SK-N-SH (cell line): ENCODE results near the gene USB1. TPM values are rescaled to one million over a fixed set of nuclear protein-coding genes. Genes with fewer than 3 reads are reported as not detected.

Source experiments
- CTCF ChIA-PET: fragments of 300-600, 350-600 bp; formaldehyde crosslinking; extraction: SDS; loops from one replicate; lab custom pipeline; 2021; lab: Yijun Ruan, JAX
- POLR2A ChIA-PET: fragments of 350-600 bp; sonication (Branson Sonifier 250); formaldehyde crosslinking; extraction: SDS; loops from one replicate; lab custom pipeline; 2020; ENCODE audit warnings: antibody characterized with exemption, inconsistent platforms; lab: Yijun Ruan, JAX
- DNase-seq: peaks from one replicate; pipeline ENCODE4 v3.0.0; 2012
- H2AFZ ChIP-seq: fragments of 200-600 bp; sonication (generic); 2 replicates; pipeline ENCODE4 v1.8.1; 2016; ENCODE audit warnings: antibody characterized with exemption, mild to moderate bottlenecking, low read depth
- H3F3A ChIP-seq: fragments of 200-600 bp; sonication (generic); replicated peaks from 2 replicates; pipeline ENCODE3; 2016; ENCODE audit warnings: antibody characterized with exemption, mild to moderate bottlenecking; ENCODE audit not compliant: insufficient read depth
- H3K27ac ChIP-seq, 2 experiments: fragments of 200-500 bp in 1 of 2; fragments of 200-600 bp in 1 of 2; sonication (Bioruptor generic) in 1 of 2; sonication (generic), shearing (Covaris generic) in 1 of 2; 2 replicates each; pipeline versions ENCODE4 v1.5.1 to v1.6.1; 2014 to 2016; ENCODE audit warnings: low read depth in 2 of 2, inconsistent platforms in 1 of 2, low read length in 1 of 2, mild to moderate bottlenecking in 1 of 2, mixed read lengths in 1 of 2
- H3K27me3 ChIP-seq: fragments of 200-600 bp; sonication (generic), shearing (Covaris generic); 2 replicates; pipeline ENCODE4 v1.6.1; 2016; ENCODE audit warnings: mixed run types; ENCODE audit not compliant: insufficient read depth
- H3K36me3 ChIP-seq, 2 experiments: fragments of 200-500 bp in 1 of 2; fragments of 200-600 bp in 1 of 2; sonication (Bioruptor generic) in 1 of 2; sonication (generic) in 1 of 2; replicated peaks in 1 of 2; 2 replicates each; pipeline versions ENCODE3 to v1.5.1; 2014 to 2016; ENCODE audit warnings: low read length in 1 of 2, mild to moderate bottlenecking in 1 of 2; ENCODE audit not compliant: insufficient read depth in 2 of 2, control insufficient read depth in 1 of 2
- H3K4me1 ChIP-seq, 2 experiments: fragments of 200-500 bp in 1 of 2; fragments of 200-600 bp in 1 of 2; sonication (Bioruptor generic) in 1 of 2; sonication (generic), shearing (Covaris generic) in 1 of 2; 2 replicates each; pipeline versions ENCODE4 v1.5.1 to v1.6.1; 2014 to 2016; ENCODE audit warnings: low read depth in 1 of 2, low read length in 1 of 2, mixed run types in 1 of 2; ENCODE audit not compliant: insufficient read depth in 2 of 2, control insufficient read depth in 1 of 2
- H3K4me2 ChIP-seq: fragments of 200-600 bp; sonication (generic), shearing (Covaris generic); 2 replicates; pipeline ENCODE4 v1.6.1; 2017; ENCODE audit warnings: mixed run types
- H3K4me3 ChIP-seq, 2 experiments: fragments of 200-500 bp in 1 of 2; fragments of 200-600 bp in 1 of 2; sonication (Bioruptor generic) in 1 of 2; sonication (generic), shearing (Covaris generic) in 1 of 2; 2 replicates each; pipeline versions ENCODE4 v1.5.1 to v1.8.1; 2014 to 2016; ENCODE audit warnings: low read depth in 2 of 2, inconsistent platforms in 1 of 2, low read length in 1 of 2, mild to moderate bottlenecking in 1 of 2, mixed read lengths in 1 of 2, moderate library complexity in 1 of 2
- H3K79me2 ChIP-seq: fragments of 200-600 bp; sonication (generic); 2 replicates; pipeline ENCODE4 v1.8.1; 2017; ENCODE audit warnings: mild to moderate bottlenecking; ENCODE audit not compliant: insufficient read depth
- H3K9ac ChIP-seq: fragments of 200-600 bp; sonication (generic); 2 replicates; pipeline ENCODE4 v1.6.1; 2017; ENCODE audit warnings: mixed run types
- H3K9me2 ChIP-seq: fragments of 200-600 bp; sonication (generic); 2 replicates; pipeline ENCODE4 v1.6.1; 2017; ENCODE audit warnings: mixed run types
- H3K9me3 ChIP-seq: fragments of 200-600 bp; sonication (generic); 2 replicates; pipeline ENCODE4 v1.6.1; 2017; ENCODE audit warnings: mixed run types, mild to moderate bottlenecking, moderate library complexity
- H4K20me1 ChIP-seq: fragments of 200-600 bp; sonication (generic); 2 replicates; pipeline ENCODE4 v1.6.1; 2017; ENCODE audit warnings: mild to moderate bottlenecking, mixed run types; ENCODE audit not compliant: insufficient read depth
- CHD2 ChIP-seq: fragments of 150-350 bp; IDR thresholded peaks from 2 replicates; pipeline ENCODE4 v1.6.1; 2018; ENCODE audit warnings: low read length; ENCODE audit not compliant: partially characterized antibody
- EZH2phosphoT487 ChIP-seq: fragments of 200-600 bp; sonication (generic); IDR thresholded peaks from 2 replicates; pipeline ENCODE4 v1.6.1; 2017; ENCODE audit warnings: low read depth, mixed run types, mild to moderate bottlenecking, antibody characterized with exemption, moderate library complexity, borderline replicate concordance
- FOSL2 ChIP-seq: IDR thresholded peaks from 2 replicates; pipeline ENCODE4 v1.4.0; 2012; ENCODE audit warnings: low read depth, mild to moderate bottlenecking, moderate library complexity, borderline replicate concordance
- FOXM1 ChIP-seq: IDR thresholded peaks from 2 replicates; pipeline ENCODE4 v1.4.0; 2012; ENCODE audit warnings: low read depth, mild to moderate bottlenecking
- JUND ChIP-seq: IDR thresholded peaks from 2 replicates; pipeline ENCODE4 v1.4.0; 2012
- MEF2A ChIP-seq: IDR thresholded peaks from 2 replicates; pipeline ENCODE4 v1.4.0; 2012; ENCODE audit warnings: low read depth, borderline replicate concordance
- NFIC ChIP-seq: IDR thresholded peaks from 2 replicates; pipeline ENCODE4 v1.4.0; 2012; ENCODE audit warnings: borderline replicate concordance
- RFX5 ChIP-seq: IDR thresholded peaks from 2 replicates; pipeline ENCODE4 v1.6.1; 2012; ENCODE audit warnings: mild to moderate bottlenecking, improper control_type of control experiment, low read length
- RXRA ChIP-seq: IDR thresholded peaks from 2 replicates; pipeline ENCODE4 v1.4.0; 2012; ENCODE audit warnings: low read depth, mild to moderate bottlenecking, borderline replicate concordance
- SIN3A ChIP-seq: IDR thresholded peaks from 2 replicates; pipeline ENCODE4 v1.6.1; 2012; ENCODE audit warnings: low read depth, mild to moderate bottlenecking, low read length, moderate library complexity, borderline replicate concordance
- SMC3 ChIP-seq: IDR thresholded peaks from 2 replicates; pipeline ENCODE4 v1.6.1; 2012; ENCODE audit warnings: low read depth, low read length, improper control_type of control experiment
- TCF12 ChIP-seq: IDR thresholded peaks from 2 replicates; pipeline ENCODE4 v1.4.0; 2012
- WGBS: methylation state at CpG from one replicate; pipeline ENCODE4 v1.1.6; 2017; ENCODE audit warnings: low lambda C conversion rate; 5-methylcytosine and 5-hydroxymethylcytosine counted together
- polyA plus RNA-seq, 3 experiments: library from polyadenylated mRNA; depleted of rRNA; stranded (reverse); fragments of >200 nt; gene quantifications; 2 replicates each; pipeline ENCODE4 v1.2.3, GENCODE V29; 2012
- TF ChIP-seq, protein P1 (sequence below): IDR thresholded peaks from 2 replicates; pipeline ENCODE4 v1.6.1; 2012; ENCODE audit warnings: mild to moderate bottlenecking, low read depth, low read length, moderate library complexity
- TF ChIP-seq, protein P2 (sequence below): fragments of 200-600 bp; sonication (generic); IDR thresholded peaks from 2 replicates; pipeline ENCODE4 v1.6.1; 2017; ENCODE audit warnings: antibody characterized with exemption, mild to moderate bottlenecking, moderate library complexity
- TF ChIP-seq, protein P3 (sequence below): IDR thresholded peaks from 2 replicates; pipeline ENCODE4 v1.4.0; 2012; ENCODE audit warnings: low read depth, borderline replicate concordance
- TF ChIP-seq, protein P4 (sequence below): fragments of 150-350 bp; IDR thresholded peaks from 2 replicates; pipeline ENCODE4 v1.6.1; 2016; ENCODE audit warnings: mild to moderate bottlenecking, low read depth, low read length

USB1 gene
- polyA plus RNA-seq, 1 of the 3 experiments (the other 2 are of a cell fraction): 94.1 TPM

DNA sequence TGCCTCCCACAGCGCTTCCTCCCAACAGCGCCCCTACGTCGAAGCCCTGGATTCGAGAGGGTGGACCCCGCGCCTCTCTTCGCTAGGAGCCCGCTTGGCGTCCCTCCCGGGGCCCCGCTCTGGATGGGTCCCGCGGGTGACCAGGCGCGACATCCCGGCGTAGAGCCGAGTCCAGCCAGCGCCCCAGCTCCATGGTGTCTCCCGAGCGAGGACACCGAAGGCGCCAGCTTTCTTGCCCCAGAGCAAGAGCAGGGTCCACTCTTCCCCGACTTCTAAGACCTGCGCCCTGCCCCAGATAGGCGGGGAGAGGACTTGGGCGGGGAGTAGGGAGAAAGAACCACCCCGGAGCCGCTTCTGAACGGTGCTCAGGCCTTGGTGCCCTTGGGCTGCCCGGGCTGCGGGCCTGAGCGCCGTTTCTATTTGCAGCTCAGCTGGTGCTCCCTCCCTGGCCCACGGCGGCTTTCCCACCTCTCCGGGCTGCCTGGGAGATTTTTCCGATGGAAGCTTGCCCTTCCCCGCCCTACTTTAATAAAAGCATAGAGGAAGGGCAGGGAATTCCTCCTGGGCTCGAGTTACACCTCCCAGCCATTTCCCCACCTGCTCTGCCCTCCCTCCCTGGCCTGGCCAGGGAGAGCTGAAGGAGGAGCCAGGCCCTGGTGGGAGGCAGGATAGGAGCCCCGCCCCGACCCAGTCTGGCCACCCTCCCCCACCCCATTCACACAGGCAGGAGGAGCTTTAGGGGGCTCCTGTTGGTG is 26.1 kb downstream of the USB1 start:
- Histone ChIP-seq H3F3A (peaks cover 2% of the 10 kb centered on the region), H3K9ac (no peak overlapping the region), H3K4me2 (peak overlapping the region; percentile 94), H2AFZ (no peak overlapping the region), H3K79me2 (no peaks in the 10 kb centered on the region), H3K4me1 (peaks cover 9 to 57% of the 10 kb centered on the region in 2 experiments), H3K4me3 (peak overlapping the region in 1 of 2 experiments; percentile 64; a peak in 3 of 4 replicates), H3K36me3 (no peaks in the 10 kb centered on the region), H3K27me3 (peaks cover 13% of the 10 kb centered on the region), H3K9me3 (no peaks in the 10 kb centered on the region), H4K20me1 (no peaks in the 10 kb centered on the region)
- WGBS: 61% methylated on average over 7 of the region's 43 CpGs
- CTCF ChIA-PET: interaction anchor here (0.6 to 7.4 kb wide), 9 partner anchors 11 to 494 kb away, joined by 3 to 91 read pairs (median 3); partner anchors contain the start of gene CFAP20
- TF ChIP-seq RFX5: no peak
- TF ChIP-seq, all 33 proteins: peak for 0
- Histone ChIP-seq H3K27ac (no peak overlapping the region), H3K9me2 (no peaks in the 10 kb centered on the region)
- POLR2A ChIA-PET: interaction anchor here (1.7 to 2.9 kb wide), 2 partner anchors 94 to 102 kb away, joined by 7 to 24 read pairs; partner anchors contain the start of gene CFAP20
- peak; percentile 63 for DNase-seq

DNA sequence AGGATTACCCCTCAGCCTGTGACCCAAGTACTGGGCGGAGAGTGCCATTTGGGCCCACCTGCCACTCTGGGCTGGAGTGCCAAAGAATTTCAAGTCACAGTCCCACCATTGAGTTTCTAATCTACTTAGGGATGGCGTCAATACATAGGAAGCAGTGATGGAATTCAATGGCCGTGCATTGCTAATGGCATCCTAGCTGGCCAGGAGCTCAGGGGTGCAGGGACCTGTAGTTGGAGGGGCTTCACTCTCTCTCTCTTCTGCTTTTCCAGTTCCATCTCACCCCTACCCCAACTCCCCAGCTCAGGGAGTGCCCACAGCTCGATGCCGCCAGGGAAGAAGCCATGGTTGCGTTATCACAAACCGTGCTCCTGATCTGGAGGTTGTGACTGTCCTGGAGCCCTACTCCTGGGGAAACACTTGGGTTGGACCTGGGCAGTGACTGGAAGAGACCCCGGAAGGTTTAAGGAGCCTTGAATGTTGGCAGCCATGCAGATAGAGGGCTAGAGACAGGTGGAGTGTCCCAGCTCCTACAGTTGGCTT is 26.8 kb downstream of the USB1 start:
- Histone ChIP-seq H2AFZ (no peak overlapping the region), H3F3A (no peaks in the 10 kb centered on the region), H3K4me1 (peaks cover 3 to 57% of the 10 kb centered on the region in 2 experiments; a peak in 3 of 4 replicates), H4K20me1 (no peaks in the 10 kb centered on the region), H3K9me2 (no peaks in the 10 kb centered on the region), H3K36me3 (no peaks in the 10 kb centered on the region), H3K9me3 (no peaks in the 10 kb centered on the region), H3K27ac (no peak overlapping the region), H3K27me3 (peaks cover 13% of the 10 kb centered on the region), H3K79me2 (no peaks in the 10 kb centered on the region), H3K9ac (no peak overlapping the region), H3K4me2 (no peak overlapping the region), H3K4me3 (no peak overlapping the region)
- WGBS: 97% methylated on average over 7 of the region's 8 CpGs
- POLR2A ChIA-PET: interaction anchor here (2.9 kb wide), 1 partner anchor 93 kb away, joined by 24 read pairs; no protein-coding TSS in a partner anchor
- no peak for DNase-seq
- CTCF ChIA-PET: interaction anchor here (0.9 to 7.4 kb wide), 6 partner anchors 11 to 100 kb away, joined by 3 to 91 read pairs (median 4); partner anchors contain the start of gene CFAP20
- TF ChIP-seq RFX5 (no peak), FOSL2 (no peak), MEF2A (no peak), NFIC (no peak), JUND (no peak), CHD2 (no peak), RXRA (no peak), EZH2phosphoT487 (no peak), FOXM1 (no peak), TCF12 (no peak), SIN3A (no peak), SMC3 (no peak)
- TF ChIP-seq, protein P1, sequence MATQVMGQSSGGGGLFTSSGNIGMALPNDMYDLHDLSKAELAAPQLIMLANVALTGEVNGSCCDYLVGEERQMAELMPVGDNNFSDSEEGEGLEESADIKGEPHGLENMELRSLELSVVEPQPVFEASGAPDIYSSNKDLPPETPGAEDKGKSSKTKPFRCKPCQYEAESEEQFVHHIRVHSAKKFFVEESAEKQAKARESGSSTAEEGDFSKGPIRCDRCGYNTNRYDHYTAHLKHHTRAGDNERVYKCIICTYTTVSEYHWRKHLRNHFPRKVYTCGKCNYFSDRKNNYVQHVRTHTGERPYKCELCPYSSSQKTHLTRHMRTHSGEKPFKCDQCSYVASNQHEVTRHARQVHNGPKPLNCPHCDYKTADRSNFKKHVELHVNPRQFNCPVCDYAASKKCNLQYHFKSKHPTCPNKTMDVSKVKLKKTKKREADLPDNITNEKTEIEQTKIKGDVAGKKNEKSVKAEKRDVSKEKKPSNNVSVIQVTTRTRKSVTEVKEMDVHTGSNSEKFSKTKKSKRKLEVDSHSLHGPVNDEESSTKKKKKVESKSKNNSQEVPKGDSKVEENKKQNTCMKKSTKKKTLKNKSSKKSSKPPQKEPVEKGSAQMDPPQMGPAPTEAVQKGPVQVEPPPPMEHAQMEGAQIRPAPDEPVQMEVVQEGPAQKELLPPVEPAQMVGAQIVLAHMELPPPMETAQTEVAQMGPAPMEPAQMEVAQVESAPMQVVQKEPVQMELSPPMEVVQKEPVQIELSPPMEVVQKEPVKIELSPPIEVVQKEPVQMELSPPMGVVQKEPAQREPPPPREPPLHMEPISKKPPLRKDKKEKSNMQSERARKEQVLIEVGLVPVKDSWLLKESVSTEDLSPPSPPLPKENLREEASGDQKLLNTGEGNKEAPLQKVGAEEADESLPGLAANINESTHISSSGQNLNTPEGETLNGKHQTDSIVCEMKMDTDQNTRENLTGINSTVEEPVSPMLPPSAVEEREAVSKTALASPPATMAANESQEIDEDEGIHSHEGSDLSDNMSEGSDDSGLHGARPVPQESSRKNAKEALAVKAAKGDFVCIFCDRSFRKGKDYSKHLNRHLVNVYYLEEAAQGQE: no peak
- TF ChIP-seq, protein P2, sequence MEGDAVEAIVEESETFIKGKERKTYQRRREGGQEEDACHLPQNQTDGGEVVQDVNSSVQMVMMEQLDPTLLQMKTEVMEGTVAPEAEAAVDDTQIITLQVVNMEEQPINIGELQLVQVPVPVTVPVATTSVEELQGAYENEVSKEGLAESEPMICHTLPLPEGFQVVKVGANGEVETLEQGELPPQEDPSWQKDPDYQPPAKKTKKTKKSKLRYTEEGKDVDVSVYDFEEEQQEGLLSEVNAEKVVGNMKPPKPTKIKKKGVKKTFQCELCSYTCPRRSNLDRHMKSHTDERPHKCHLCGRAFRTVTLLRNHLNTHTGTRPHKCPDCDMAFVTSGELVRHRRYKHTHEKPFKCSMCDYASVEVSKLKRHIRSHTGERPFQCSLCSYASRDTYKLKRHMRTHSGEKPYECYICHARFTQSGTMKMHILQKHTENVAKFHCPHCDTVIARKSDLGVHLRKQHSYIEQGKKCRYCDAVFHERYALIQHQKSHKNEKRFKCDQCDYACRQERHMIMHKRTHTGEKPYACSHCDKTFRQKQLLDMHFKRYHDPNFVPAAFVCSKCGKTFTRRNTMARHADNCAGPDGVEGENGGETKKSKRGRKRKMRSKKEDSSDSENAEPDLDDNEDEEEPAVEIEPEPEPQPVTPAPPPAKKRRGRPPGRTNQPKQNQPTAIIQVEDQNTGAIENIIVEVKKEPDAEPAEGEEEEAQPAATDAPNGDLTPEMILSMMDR: no peak
- TF ChIP-seq, protein P3, sequence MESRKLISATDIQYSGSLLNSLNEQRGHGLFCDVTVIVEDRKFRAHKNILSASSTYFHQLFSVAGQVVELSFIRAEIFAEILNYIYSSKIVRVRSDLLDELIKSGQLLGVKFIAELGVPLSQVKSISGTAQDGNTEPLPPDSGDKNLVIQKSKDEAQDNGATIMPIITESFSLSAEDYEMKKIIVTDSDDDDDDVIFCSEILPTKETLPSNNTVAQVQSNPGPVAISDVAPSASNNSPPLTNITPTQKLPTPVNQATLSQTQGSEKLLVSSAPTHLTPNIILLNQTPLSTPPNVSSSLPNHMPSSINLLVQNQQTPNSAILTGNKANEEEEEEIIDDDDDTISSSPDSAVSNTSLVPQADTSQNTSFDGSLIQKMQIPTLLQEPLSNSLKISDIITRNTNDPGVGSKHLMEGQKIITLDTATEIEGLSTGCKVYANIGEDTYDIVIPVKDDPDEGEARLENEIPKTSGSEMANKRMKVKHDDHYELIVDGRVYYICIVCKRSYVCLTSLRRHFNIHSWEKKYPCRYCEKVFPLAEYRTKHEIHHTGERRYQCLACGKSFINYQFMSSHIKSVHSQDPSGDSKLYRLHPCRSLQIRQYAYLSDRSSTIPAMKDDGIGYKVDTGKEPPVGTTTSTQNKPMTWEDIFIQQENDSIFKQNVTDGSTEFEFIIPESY: no peak
- TF ChIP-seq, protein P4, sequence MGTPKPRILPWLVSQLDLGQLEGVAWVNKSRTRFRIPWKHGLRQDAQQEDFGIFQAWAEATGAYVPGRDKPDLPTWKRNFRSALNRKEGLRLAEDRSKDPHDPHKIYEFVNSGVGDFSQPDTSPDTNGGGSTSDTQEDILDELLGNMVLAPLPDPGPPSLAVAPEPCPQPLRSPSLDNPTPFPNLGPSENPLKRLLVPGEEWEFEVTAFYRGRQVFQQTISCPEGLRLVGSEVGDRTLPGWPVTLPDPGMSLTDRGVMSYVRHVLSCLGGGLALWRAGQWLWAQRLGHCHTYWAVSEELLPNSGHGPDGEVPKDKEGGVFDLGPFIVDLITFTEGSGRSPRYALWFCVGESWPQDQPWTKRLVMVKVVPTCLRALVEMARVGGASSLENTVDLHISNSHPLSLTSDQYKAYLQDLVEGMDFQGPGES: no peak
